GM11168 (cell line): Measurements from ENCODE around the gene DND1.
"Not testable (repeated sequence)": the region's sequence is repeated elsewhere in the genome, so short reads cannot be mapped to it uniquely, and the experiment has no call there.

Source experiments
- in situ Hi-C: fragments of 300-500 bp; cut with MboI; formaldehyde crosslinking; loops from one replicate; pipeline ENCODE4 v1.12.0; 2022; ENCODE audit warnings: low sequenced_read_pairs; ENCODE audit not compliant: unreplicated experiment

DND1 gene

DNA sequence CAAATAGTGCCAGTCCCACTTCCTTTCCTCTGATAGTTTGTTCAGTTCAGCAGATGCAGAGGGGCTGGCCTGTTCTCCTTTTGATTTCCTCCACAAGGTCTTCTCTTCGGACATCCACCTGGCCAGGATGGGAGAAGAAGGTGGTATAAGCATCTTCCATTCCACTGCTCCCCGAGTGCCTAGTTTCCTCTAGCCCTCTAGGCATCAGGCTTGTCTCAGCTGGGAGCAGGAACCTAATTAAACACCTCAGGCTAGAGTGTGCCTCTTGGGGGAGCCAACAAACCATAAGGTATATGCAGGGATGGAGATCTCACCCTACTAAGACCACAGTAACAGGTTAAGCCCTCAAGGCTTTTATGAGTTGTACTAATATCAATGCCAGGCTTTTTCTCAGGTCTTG lies 835 bp upstream of the DND1 start:
- in situ Hi-C loops: no loop called here

DNA sequence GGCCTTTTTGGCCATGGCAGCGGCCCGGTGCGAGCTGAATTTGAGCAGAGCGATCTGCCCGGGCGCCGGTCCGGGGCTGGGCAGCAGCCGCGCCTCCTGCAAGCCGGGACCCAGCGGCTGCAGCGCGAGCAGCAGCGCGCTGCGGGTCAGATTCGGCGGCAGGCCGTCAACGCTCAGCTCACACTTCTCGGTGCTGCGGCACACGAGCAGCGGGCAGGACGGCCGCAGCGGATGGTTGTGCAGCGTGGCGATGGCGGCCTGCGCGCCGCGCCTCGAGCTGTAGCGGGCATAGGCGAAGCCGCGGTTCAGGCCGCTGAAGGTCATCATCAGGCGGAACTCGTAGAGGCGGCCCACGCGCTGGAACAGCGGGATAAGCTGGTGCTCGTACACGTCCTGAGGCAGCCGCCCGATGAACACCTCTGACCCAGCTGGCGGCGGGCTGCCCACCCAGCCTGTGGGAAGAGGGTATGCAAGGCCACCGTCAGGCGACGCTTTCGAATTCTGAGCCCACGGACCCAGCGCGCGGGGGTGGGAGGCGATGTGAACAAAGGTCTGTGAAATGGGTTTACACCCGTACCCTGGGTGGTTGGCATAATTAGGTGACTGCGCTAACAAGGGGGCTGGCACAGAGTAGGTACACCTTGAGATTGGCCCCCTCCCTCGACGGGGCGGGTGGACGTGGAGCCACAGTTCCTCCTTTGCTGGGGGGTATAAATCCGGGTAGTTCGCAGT lies 755 bp downstream of the DND1 start:
- in situ Hi-C loops: no loop called here

- in situ Hi-C loops: no loop called here
Observed at GRCh38 chr5:140671472-140672125, 1.8 kb downstream of the DND1 start.

DNA sequence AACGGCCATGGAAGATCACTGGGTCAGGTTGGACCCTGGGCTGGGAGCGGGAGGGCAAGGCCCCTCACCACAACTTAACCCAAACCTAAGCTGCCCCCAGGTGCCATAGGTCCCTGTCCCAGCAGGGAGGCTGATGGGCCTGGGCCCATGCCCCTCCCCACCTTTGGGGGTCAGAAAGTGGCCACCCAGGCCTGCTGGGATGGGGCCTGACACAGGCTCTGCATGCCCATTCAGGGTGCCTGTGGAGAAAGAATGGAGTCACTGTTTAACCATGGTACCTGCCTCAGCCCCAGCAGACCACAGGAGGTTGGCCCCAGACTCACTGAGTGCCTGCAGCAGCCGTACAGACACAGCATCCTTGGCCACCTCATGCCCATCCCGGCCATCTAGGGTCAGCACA lies 2.3 kb downstream of the DND1 start:
- in situ Hi-C loops: not testable (repeated sequence)

DNA sequence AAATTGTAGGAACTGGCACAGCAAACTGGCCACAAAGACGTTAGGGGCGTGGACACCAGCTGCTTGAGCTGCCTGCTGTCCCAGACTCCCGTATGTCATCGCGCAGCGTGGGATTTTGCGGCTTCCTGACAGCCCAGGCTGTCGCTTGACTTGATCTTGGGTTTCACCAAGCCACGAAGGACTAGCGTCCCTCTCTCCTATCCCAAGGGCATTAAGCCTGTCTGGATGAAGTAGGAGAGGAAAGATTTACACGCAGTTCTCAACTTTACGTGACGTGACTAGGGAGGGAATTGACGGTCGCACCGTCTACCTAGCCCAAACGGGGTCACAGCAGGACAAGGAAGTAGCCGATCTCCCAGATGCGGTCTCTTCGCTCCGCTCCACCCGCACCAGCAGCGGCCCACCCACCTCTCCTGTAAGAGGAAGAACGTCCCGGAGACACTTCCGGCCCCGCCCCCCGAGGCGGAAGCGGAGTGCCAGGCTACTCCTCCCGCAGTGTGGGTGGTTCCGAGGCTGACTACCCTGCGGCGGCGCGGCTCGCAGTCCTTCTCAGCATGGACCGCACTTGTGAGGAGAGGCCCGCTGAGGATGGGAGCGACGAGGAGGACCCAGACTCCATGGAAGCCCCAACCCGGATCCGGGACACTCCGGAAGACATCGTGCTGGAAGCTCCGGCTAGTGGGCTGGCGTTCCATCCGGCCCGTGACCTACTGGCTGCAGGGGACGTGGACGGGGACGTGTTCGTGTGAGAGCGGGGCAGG lies 8.8 kb downstream of the DND1 start, which contains the start of gene WDR55:
Gene WDR55, plus strand, starts transcription at position 546 of the 761 bp plus-strand sequence. Its CDS starts 9 bp downstream, at position 555.
- in situ Hi-C loops: no loop called here

DNA sequence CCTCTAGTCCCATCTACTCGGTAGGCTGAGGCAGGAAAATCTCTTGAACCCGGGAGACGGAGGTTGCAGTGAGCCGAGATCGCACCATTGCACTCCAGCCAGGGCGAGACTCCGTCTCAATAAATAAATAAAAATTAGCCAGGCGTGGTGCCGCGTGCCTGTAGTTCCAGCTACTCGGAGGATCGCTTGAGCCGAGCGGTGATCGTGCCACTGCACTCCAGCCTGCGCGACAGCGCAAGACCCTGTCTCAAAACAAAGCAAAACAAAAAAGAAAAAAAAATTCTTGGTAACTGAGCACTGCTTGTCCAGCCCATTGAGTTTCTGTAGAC lies 9.4 kb downstream of the DND1 start:
- in situ Hi-C loops: no loop called here

- in situ Hi-C loops: not testable (repeated sequence)
Observed at GRCh38 chr5:140660371-140660770, 13.0 kb downstream of the DND1 start.

DNA sequence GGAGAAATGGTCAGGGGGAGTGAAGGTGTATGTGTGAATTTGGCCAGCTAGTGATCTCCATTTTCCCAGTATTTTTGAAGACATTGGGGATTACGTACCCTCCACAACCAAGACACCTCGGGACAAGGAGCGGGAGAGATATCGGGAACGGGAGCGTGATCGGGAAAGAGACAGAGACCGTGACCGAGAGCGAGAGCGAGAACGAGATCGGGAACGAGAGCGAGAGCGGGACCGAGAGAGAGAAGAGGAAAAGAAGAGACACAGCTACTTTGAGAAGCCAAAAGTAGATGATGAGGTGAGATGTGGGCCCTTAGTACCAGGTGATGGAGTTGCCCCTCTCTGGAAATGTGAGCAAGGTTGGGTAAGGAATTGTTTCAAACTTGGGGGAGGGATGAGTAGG lies 14.5 kb downstream of the DND1 start:
- in situ Hi-C loops: no loop called here

GRCh38 chr5:140647042-140647419 lies 26.3 kb downstream of the DND1 start:
- in situ Hi-C loops: no loop called here

DNA sequence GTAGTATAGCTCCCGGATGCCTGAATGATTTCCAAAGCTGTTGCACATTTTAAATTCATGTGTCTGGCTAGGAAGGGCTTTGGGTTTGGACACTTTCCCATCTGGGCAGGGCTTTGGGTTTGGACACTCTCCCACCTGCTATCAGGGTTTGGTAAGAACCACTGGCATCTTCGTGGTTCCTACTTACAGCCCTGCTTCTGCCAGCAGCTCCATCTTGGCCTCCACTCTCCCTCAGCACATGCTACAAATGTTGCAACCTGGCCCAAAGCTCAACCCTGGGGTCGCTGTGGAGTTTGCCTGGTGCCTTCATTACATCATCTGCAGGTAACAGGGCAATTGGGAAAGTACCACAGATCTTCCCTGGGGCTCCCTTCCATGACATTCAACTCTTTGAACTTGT lies 30.7 kb downstream of the DND1 start:
- in situ Hi-C loops: no loop called here

GRCh38 chr5:140641716-140642115 lies 31.7 kb downstream of the DND1 start:
- in situ Hi-C loops: no loop called here

- in situ Hi-C loops: no loop called here
Observed at GRCh38 chr5:140639148-140639981, 34.0 kb downstream of the DND1 start, which contains the start of gene TMCO6. Gene TMCO6 (plus strand): TSS chr5:140639451. CDS start chr5:140639528, 77 bp downstream.

- in situ Hi-C loops: not testable (repeated sequence)
Observed at GRCh38 chr5:140638898-140639147, 34.6 kb downstream of the DND1 start.

DNA sequence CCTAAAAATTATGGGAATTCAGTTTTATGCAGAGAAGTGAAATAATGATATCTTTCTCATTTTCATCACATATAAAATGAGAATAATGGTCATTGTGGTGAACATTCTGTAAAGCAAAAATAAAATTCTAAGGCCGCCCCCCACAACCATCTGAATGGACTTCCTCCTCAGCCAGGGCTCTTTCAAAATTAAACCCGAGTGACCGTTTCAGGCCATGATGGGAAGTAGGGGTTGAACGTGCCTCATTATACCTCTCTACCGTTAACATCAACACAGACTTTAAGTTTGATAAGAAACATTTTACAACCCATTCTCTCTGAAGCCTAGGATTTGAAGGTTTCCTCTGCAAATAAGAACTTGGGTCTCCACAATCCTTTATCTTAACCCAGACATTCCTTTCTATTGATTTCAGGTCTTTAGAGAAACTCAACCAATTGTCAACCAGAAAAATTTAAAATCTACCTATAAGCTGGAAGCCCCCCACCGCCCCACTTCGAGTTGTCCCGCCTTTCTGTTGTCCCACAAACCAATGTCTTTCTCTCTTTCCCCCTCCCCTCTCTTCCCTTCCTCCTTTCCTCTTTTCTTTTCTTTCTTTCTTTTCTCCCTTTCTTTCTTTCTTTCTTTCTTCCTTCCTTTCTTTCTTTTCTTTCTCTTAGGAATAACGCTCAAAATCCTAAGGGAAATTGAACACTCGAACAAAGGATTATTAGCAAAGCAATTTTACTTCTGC lies 35.8 kb downstream of the DND1 start:
- in situ Hi-C loops: no loop called here

DNA sequence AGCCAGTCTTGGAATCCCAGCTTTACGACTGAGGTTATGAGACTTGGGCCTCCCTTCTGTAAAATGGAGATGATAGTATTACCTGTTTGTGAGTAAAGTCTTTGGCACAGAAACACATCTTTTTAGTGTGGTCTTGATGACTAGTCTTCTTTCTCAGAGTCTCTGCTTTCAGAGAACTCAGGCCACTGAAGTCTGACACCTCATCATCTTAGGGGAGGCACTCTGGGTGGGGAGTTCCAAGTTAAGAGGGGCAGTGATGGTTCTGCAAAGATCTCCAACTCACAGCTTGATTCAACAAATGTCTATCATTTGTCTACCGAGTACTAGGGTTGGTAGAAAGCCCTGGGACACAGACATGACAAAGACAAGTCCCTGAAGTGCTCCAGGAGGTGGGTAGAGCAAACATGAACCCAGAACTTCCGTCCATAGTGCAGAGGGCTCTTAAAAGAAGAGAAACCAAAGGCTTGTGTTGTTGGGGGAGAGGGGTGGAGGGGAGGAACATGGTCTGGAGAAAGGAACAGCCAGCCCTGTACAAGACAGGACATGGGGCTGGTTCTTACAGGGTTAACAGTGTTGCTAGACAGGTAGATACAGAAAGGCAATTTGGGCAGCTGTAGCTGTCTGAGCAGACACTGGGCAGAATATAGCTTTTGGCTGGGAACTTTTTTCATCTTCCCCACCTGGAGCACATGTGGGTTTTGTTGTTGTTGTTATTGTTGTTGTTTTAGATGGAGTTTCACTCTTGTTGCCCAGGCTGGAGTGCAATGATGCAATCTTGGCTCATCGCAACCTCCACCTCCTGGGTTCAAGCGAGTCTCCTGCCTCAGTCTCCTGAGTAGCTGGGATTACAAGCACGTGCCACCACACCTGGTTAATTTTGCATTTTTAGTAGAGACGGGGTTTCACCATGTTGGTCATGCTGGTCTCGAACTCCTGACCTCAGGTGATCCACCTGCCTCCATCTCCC lies 37.8 kb downstream of the DND1 start:
- in situ Hi-C loops: no loop called here

DNA sequence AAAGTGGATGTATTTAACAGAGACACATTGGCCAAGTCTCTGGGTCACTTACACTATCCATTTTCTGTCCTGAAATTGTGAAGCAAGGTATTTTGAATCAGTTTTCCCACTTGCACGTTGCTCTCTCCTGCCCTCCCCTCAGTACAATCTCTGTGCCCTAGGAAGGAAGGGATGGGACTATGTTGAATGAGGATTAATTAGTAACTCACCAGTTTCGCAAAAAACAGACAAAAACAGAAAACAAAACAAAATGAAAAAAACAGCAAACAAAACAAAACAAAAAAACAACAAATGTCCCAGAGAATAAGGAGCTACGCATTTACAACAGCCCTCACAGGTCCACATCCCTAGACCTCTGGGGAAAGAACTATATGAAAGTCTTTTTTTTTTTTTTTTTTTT lies 39.3 kb downstream of the DND1 start:
- in situ Hi-C loops: loop anchor here (5.0 kb wide), 1 partner anchor 67 kb away; no protein-coding TSS in a partner anchor

DNA sequence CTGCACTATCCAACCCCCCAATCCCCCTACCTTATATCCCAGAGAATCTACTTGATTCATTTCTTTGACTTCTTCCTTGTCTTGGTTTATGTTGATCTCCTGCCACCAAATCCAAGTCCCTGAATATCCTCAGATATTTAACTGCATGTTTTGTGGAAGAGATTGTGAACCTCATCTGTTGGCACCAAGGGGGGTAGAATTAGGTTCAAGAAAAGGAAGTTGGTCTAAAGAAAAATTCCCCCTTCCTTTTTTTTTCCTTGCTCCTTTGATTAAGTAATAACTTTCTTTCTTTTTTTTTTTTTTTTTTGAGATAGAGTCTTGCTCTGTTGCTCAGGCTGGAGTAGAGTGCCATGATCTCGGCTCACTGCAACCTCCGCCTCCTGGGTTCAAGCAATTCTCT lies 39.9 kb downstream of the DND1 start:
- in situ Hi-C loops: loop anchor here (5.0 kb wide), 1 partner anchor 66 kb away; no protein-coding TSS in a partner anchor

GRCh38 chr5:140633021-140633471 lies 40.3 kb downstream of the DND1 start, which contains the start of gene CD14:
Gene CD14 (minus strand): TSS chr5:140633175. CDS start chr5:140633071, 104 bp downstream.
- in situ Hi-C loops: loop anchor here (5.0 kb wide), 1 partner anchor 66 kb away; no protein-coding TSS in a partner anchor
